ENCODE measurements around the gene FAM110C. TPM values are rescaled to one million over a fixed set of nuclear protein-coding genes. Genes with fewer than 3 reads are reported as not detected.
"Not testable (repeated sequence)": the region's sequence is repeated elsewhere in the genome, so short reads cannot be mapped to it uniquely, and the experiment has no call there.

Gene FAM110C
- polyA plus RNA-seq, 3 donors = 10.0 to 13.7 (median 12.1) TPM

GRCh38 chr2:45342-46130, 769 bp downstream of the FAM110C start:
- DNase-seq = no peak

- DNase-seq = no peak
These were observed 1.5 kb downstream of the FAM110C start for GRCh38 chr2:44748-45341.

GRCh38 chr2:42788-43187, 3.5 kb downstream of the FAM110C start:
- no peak for DNase-seq

- DNase-seq = no peak
These were observed 5.8 kb downstream of the FAM110C start for GRCh38 chr2:40465-40864.

- DNase-seq = no peak
These were observed 8.2 kb downstream of the FAM110C start for GRCh38 chr2:38155-38554.

GRCh38 chr2:36318-36717, 10.0 kb downstream of the FAM110C start:
- no peak for DNase-seq

GRCh38 chr2:35852-36251, 10.5 kb downstream of the FAM110C start:
- DNase-seq = no peak

- DNase-seq = no peak
These were observed 12.7 kb downstream of the FAM110C start for GRCh38 chr2:33620-34019.

- DNase-seq = no peak
These were observed 14.2 kb downstream of the FAM110C start for GRCh38 chr2:32068-32467.

- DNase-seq = no peak
These were observed 17.1 kb downstream of the FAM110C start for GRCh38 chr2:29253-29652.

- DNase-seq = no peak
These were observed 17.8 kb downstream of the FAM110C start for GRCh38 chr2:28406-28975.

GRCh38 chr2:26891-27290, 19.4 kb downstream of the FAM110C start:
- DNase-seq = no peak

- DNase-seq = no peak
These were observed 20.8 kb downstream of the FAM110C start for GRCh38 chr2:25543-25942.

GRCh38 chr2:24591-24990, 21.7 kb downstream of the FAM110C start:
- not testable (repeated sequence) for DNase-seq

GRCh38 chr2:24107-24506, 22.2 kb downstream of the FAM110C start:
- no peak for DNase-seq

GRCh38 chr2:23283-23682, 23.0 kb downstream of the FAM110C start:
- no peak for DNase-seq

GRCh38 chr2:22244-22643, 24.1 kb downstream of the FAM110C start:
- DNase-seq = not testable (repeated sequence)

- DNase-seq = not testable (repeated sequence)
These were observed 26.0 kb downstream of the FAM110C start for GRCh38 chr2:20259-20658.

GRCh38 chr2:19505-19904, 26.8 kb downstream of the FAM110C start:
- no peak for DNase-seq

GRCh38 chr2:18402-19271, 27.7 kb downstream of the FAM110C start:
- DNase-seq = no peak

GRCh38 chr2:15916-16315, 30.4 kb downstream of the FAM110C start:
- not testable (repeated sequence) for DNase-seq

GRCh38 chr2:11248-11941, 34.9 kb downstream of the FAM110C start:
- DNase-seq = no peak

Measured in renal pelvis (tissue), 4 donors.